SK-N-MC (cell line): ENCODE measurements around the gene DLX6.

ENCODE experiments used
- EZH2 ChIP-seq: fragments of 200-600 bp; sonication (generic); IDR thresholded peaks from one replicate; pipeline ENCODE4 v1.6.1; 2017; ENCODE audit warnings: antibody characterized with exemption
- POLR2AphosphoS5 ChIP-seq: IDR thresholded peaks from 2 replicates; pipeline ENCODE4 v1.6.1; 2012; ENCODE audit warnings: mild to moderate bottlenecking, low read depth, low read length, borderline replicate concordance

- TF ChIP-seq EZH2 (no peak), POLR2AphosphoS5 (no peak)
Measured at GRCh38 chr7:97007583-97007861, 2.2 kb downstream of the DLX6 start.
